Endothelial cell of umbilical vein (primary cell): Measurements from ENCODE around the gene YARS2. TPM values are rescaled to one million over a fixed set of nuclear protein-coding genes. Genes with fewer than 3 reads are reported as not detected.

ENCODE experiments used
- BruUV-seq: library from RNA; stranded (reverse); fragments of 400-500 nt; replicated peaks from 2 replicates; lab custom pipeline; 2021; lab: Mats Ljungman, UMichigan
- CTCF ChIA-PET: fragments of 300-600, 350-600 bp; sonication (Branson Sonifier 250); formaldehyde crosslinking; loops from one replicate; lab custom pipeline; 2021; ENCODE audit warnings: antibody characterized with exemption, inconsistent platforms; lab: Charles Lee
- POLR2A ChIA-PET: fragments of 300-600, 350-600 bp; sonication (Branson Sonifier 250); formaldehyde crosslinking; loops from one replicate; lab custom pipeline; 2021; ENCODE audit warnings: antibody characterized with exemption, inconsistent platforms; lab: Charles Lee
- DNase-seq: peaks from one replicate; pipeline ENCODE4 v3.0.0-alpha.2; 2011; ENCODE audit warnings: low read depth, low spot score
- FAIRE-seq: peaks from 2 replicates; lab custom pipeline; 2011; peaks lifted over from hg19 to GRCh38; lab: Jason Lieb, UNC
- H2AFZ ChIP-seq: 2 replicates; pipeline ENCODE4 v1.6.0; 2012; ENCODE audit warnings: low read depth, low read length, control low read depth, inconsistent platforms
- H3K27ac ChIP-seq: 2 replicates; pipeline ENCODE4 v1.5.1; 2011; ENCODE audit warnings: low read depth, mild to moderate bottlenecking, control low read depth, low read length, moderate library complexity; ENCODE audit not compliant: insufficient read depth
- H3K27me3 ChIP-seq, 2 experiments: 2 replicates each; pipeline versions ENCODE4 v1.6.0 to v1.6.1; 2011; ENCODE audit warnings: low read length in 2 of 2, mixed read lengths in 1 of 2; ENCODE audit not compliant: control insufficient read depth in 2 of 2, insufficient read depth in 2 of 2
- H3K36me3 ChIP-seq, 2 experiments: 2 replicates in 1 of 2; 3 replicates in 1 of 2; pipeline ENCODE4 v1.5.1; 2011; ENCODE audit warnings: low read length in 2 of 2, mild to moderate bottlenecking in 1 of 2, moderate library complexity in 1 of 2; ENCODE audit not compliant: control insufficient read depth in 2 of 2, insufficient read depth in 2 of 2; ENCODE audit errors: extremely low read depth in 1 of 2
- H3K4me1 ChIP-seq: 3 replicates; pipeline ENCODE4 v1.5.1; 2011; ENCODE audit warnings: mild to moderate bottlenecking, low read length; ENCODE audit not compliant: control insufficient read depth, insufficient read depth; ENCODE audit errors: extremely low read depth
- H3K4me2 ChIP-seq: 2 replicates; pipeline ENCODE4 v1.6.1; 2011; ENCODE audit warnings: low read length, control low read depth, mixed read lengths; ENCODE audit not compliant: insufficient read depth
- H3K4me3 ChIP-seq, 3 experiments: fragments of 200-600 bp in 1 of 3; sonication (generic), shearing (Covaris generic) in 1 of 3; replicated peaks in 1 of 3; 2 replicates each; pipeline ENCODE4 v1.5.1; 2011 to 2016; ENCODE audit warnings: control low read depth in 3 of 3, low read length in 3 of 3, mild to moderate bottlenecking in 2 of 3, inconsistent platforms in 1 of 3, low read depth in 1 of 3, moderate library complexity in 1 of 3; ENCODE audit not compliant: insufficient read depth in 1 of 3
- H3K79me2 ChIP-seq: 2 replicates; pipeline ENCODE4 v1.6.0; 2012; ENCODE audit warnings: low read length, inconsistent platforms; ENCODE audit not compliant: control insufficient read depth, insufficient read depth
- H3K9ac ChIP-seq: replicated peaks from 2 replicates; pipeline ENCODE3; 2011; ENCODE audit warnings: low read length, control low read depth; ENCODE audit not compliant: insufficient read depth; ENCODE audit errors: extremely low read depth
- H3K9me1 ChIP-seq: replicated peaks from 3 replicates; pipeline ENCODE4 v1.6.0; 2011; ENCODE audit warnings: mild to moderate bottlenecking, low read length; ENCODE audit not compliant: control insufficient read depth, insufficient read depth; ENCODE audit errors: extremely low read depth
- H3K9me3 ChIP-seq: replicated peaks from 2 replicates; pipeline ENCODE4 v1.5.1; 2012; ENCODE audit warnings: low read length, inconsistent platforms; ENCODE audit not compliant: control insufficient read depth, insufficient read depth
- H4K20me1 ChIP-seq: replicated peaks from 2 replicates; pipeline ENCODE3; 2011; ENCODE audit warnings: mild to moderate bottlenecking, low read length; ENCODE audit not compliant: control insufficient read depth, insufficient read depth; ENCODE audit errors: extremely low read depth
- EZH2 ChIP-seq: IDR thresholded peaks from 2 replicates; pipeline ENCODE4 v1.6.1; 2012; ENCODE audit warnings: borderline replicate concordance, low read depth, mild to moderate bottlenecking, moderate library complexity, low read length, inconsistent platforms; ENCODE audit not compliant: severe bottlenecking
- FOS ChIP-seq: IDR thresholded peaks from 2 replicates; pipeline ENCODE4 v1.6.1; 2011; ENCODE audit warnings: mild to moderate bottlenecking, low read length, moderate library complexity, borderline replicate concordance; ENCODE audit not compliant: insufficient read depth
- GATA2 ChIP-seq: IDR thresholded peaks from 2 replicates; pipeline ENCODE4 v1.7.0; 2011; ENCODE audit warnings: low read depth, mild to moderate bottlenecking, moderate library complexity, mixed read lengths, low read length; ENCODE audit not compliant: insufficient read length, insufficient read depth
- JUN ChIP-seq: IDR thresholded peaks from 2 replicates; pipeline ENCODE4 v1.6.1; 2011; ENCODE audit warnings: borderline replicate concordance, low read depth; ENCODE audit not compliant: insufficient read length, insufficient read depth
- MYC ChIP-seq: IDR thresholded peaks from one replicate; pipeline ENCODE4 v1.6.1; 2011; ENCODE audit warnings: mild to moderate bottlenecking, low read depth, low read length
- POLR2A ChIP-seq: IDR thresholded peaks from 2 replicates; pipeline ENCODE4 v1.6.1; 2012; ENCODE audit warnings: low read depth, mild to moderate bottlenecking, control low read depth, low read length
- POLR2AphosphoS5 ChIP-seq: IDR thresholded peaks from 2 replicates; pipeline ENCODE4 v1.6.1; 2012; ENCODE audit warnings: low read depth, mild to moderate bottlenecking, control low read depth, low read length, moderate library complexity; ENCODE audit not compliant: insufficient read depth
- dilution Hi-C: fragments of 300-500 bp; cut with MboI; formaldehyde crosslinking; loops from one replicate; pipeline ENCODE4 v1.15.0; 2019; ENCODE audit warnings: low sequenced_read_pairs; ENCODE audit not compliant: extremely low pct_ligation_motif_present
- intact Hi-C: fragments of 100-400 bp; cut with micrococcal nuclease; formaldehyde crosslinking; loops from one replicate; pipeline ENCODE4 v1.10.0; 2022
- polyA plus RNA-seq, 4 experiments: library from polyadenylated mRNA; depleted of rRNA in 3 of 4; stranded (reverse) in 3 of 4; unstranded in 1 of 4; fragments of >200 nt; gene quantifications; 2 replicates each; pipeline versions ENCODE4 v1.2.1 to v1.2.3, GENCODE V29; 2011 to 2012; ENCODE audit warnings: missing spikeins in 1 of 4
- total RNA-seq: library from RNA; stranded (reverse); gene quantifications from 2 replicates; pipeline ENCODE4 v1.2.3, GENCODE V29; 2021
- TF ChIP-seq, protein P1 (sequence below), 2 donors: IDR thresholded peaks; 1 replicate in 1 of 2; 2 replicates in 1 of 2; pipeline ENCODE4 v1.5.1; 2011; ENCODE audit warnings: low read length in 2 of 2, mild to moderate bottlenecking in 2 of 2, moderate library complexity in 2 of 2, control low read depth in 1 of 2, inconsistent platforms in 1 of 2, low read depth in 1 of 2; ENCODE audit not compliant: insufficient read depth in 1 of 2; ENCODE audit errors: extremely low read depth in 1 of 2
- TF ChIP-seq, protein P2 (sequence below): IDR thresholded peaks from 2 replicates; pipeline ENCODE4 v1.6.1; 2011; ENCODE audit not compliant: insufficient read depth, insufficient read length

YARS2 gene
- total and polyA plus RNA-seq, 2 donors (not counting 3 experiments of a cell fraction or from before 2014, with no cell fraction given): 24.6 to 26.8 TPM

DNA sequence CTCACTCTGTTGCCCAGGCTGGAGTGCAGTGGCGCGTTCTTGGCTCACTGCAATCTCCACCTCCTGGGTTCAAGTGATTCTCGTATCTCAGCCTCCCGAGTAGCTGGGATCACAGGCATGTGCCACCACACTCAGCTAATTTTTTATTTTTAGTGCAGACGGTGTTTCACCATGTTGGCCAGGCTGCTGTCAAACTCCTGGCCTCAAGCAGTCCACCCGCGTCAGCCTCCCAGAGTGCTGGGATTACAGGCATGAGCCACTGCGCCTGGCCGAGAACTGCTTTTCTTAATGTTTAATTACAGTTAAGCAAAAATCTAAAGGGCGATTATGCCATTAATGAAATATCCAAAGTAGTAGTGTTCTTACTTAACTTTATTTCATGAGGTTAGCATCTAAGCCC, 13.6 kb downstream of the YARS2 start:
- H3K9ac ChIP-seq: no peak overlapping the region
- peaks cover 19 to 35% of the 10 kb centered on the region in 2 experiments for H3K36me3 ChIP-seq
- H3K4me2 ChIP-seq: no peak overlapping the region
- POLR2A ChIA-PET: no interaction called here
- CTCF ChIA-PET: interaction anchor here (1.4 kb wide), 1 partner anchor 1089 kb away, joined by 3 read pairs; no protein-coding TSS in a partner anchor
- intact Hi-C loops: no loop called here
- no peaks in the 10 kb centered on the region for H3K27me3 ChIP-seq
- H3K4me1 ChIP-seq: no peaks in the 10 kb centered on the region
- H2AFZ ChIP-seq: no peak overlapping the region
- FAIRE-seq: no peak
- H4K20me1 ChIP-seq: peaks cover 3% of the 10 kb centered on the region
- BruUV-seq: no TSS peak
- H3K9me1 ChIP-seq: no peaks in the 10 kb centered on the region
- no peaks in the 10 kb centered on the region for H3K9me3 ChIP-seq
- H3K79me2 ChIP-seq: peaks cover 2% of the 10 kb centered on the region
- H3K27ac ChIP-seq: no peak overlapping the region
- no peak for DNase-seq
- TF ChIP-seq POLR2A (no peak), EZH2 (no peak), JUN (no peak), GATA2 (no peak), FOS (no peak), POLR2AphosphoS5 (no peak), MYC (no peak)
- TF ChIP-seq, protein P1, sequence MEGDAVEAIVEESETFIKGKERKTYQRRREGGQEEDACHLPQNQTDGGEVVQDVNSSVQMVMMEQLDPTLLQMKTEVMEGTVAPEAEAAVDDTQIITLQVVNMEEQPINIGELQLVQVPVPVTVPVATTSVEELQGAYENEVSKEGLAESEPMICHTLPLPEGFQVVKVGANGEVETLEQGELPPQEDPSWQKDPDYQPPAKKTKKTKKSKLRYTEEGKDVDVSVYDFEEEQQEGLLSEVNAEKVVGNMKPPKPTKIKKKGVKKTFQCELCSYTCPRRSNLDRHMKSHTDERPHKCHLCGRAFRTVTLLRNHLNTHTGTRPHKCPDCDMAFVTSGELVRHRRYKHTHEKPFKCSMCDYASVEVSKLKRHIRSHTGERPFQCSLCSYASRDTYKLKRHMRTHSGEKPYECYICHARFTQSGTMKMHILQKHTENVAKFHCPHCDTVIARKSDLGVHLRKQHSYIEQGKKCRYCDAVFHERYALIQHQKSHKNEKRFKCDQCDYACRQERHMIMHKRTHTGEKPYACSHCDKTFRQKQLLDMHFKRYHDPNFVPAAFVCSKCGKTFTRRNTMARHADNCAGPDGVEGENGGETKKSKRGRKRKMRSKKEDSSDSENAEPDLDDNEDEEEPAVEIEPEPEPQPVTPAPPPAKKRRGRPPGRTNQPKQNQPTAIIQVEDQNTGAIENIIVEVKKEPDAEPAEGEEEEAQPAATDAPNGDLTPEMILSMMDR (IDR thresholded peaks at IDR 0.05; ENCODE audit: extremely low read depth in 1 of 2, insufficient read depth in 1 of 2, low read depth in 1 of 2, low read length in 2 of 2): no peak
- TF ChIP-seq, protein P2, sequence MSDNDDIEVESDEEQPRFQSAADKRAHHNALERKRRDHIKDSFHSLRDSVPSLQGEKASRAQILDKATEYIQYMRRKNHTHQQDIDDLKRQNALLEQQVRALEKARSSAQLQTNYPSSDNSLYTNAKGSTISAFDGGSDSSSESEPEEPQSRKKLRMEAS: no peak
- H3K4me3 ChIP-seq: no peak overlapping the region
- dilution Hi-C loops: no loop called here
